ENCODE results near the gene ADIRF.
"Not testable (repeated sequence)": the region's sequence is repeated elsewhere in the genome, so short reads cannot be mapped to it uniquely, and the experiment has no call there.

GRCh38 chr10:87020056-87020455, 51.8 kb downstream of the ADIRF start, which contains the start of gene FAM25A:
- not testable (repeated sequence) for TF ChIP-seq CTCF (conservative IDR thresholded peaks at IDR 0.05); ZFX (IDR thresholded peaks at IDR 0.05)
